T-helper 1 cell treated with Interleukin-12 subunit alpha and Interleukin-12 subunit beta and Interleukin-4 antibody, amounts not matched to agents 30 ng/mL and 1 ng/mL, for 36 hours (primary cell): ENCODE data around the gene SARDH. TPM values are rescaled to one million over a fixed set of nuclear protein-coding genes. Genes with fewer than 3 reads are reported as not detected.

Source experiments
- intact Hi-C: fragments of 100-400 bp; cut with micrococcal nuclease; formaldehyde crosslinking; loops from one replicate; pipeline ENCODE4 v1.15.1; 2024
- total RNA-seq: library from RNA; stranded (reverse); gene quantifications from 2 replicates; pipeline ENCODE4 v1.2.3, GENCODE V29; 2022

SARDH gene
- total RNA-seq, 1 donor from 2014 or later: 0.71 TPM

DNA sequence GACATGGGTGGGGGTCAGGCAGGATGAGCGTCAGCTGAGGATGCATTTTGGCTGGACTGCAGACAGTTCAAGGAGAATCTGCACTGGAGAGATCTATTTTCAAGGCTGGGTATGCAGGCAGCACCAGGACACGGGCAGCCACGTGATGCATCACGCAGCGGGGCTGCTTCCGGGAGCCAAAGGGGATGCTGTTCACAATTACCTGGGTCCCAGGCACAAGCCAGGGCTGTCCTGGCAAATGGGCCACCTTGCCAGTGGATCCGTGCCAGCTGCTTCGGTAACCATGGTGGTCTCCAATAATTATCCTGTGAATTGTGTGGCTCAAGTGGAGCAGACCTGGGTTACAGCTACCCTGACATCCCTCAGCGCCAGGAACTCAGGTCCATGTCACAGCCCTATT, 84.5 kb downstream of the SARDH start:
- intact Hi-C loops: no loop called here

DNA sequence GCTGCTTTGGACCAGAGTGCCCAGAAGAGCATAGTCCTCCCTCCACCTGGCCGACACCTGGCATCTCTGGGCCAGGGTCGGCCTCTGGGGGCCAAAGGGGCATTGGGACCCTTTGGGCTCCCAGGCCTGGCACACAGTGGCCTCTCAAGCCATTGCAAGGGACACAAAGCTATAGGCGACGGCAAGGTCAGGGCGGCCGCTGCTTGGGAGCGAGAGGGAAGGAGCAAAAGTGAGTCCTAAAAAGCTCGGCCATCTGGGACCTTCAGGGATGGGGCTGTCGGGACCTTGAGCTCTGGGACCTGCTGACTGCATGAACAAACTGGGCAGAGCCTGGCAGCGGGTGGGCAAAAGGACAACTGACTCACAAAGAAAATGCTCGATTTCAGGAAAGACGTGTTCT, 88.1 kb downstream of the SARDH start:
- intact Hi-C loops: no loop called here

DNA sequence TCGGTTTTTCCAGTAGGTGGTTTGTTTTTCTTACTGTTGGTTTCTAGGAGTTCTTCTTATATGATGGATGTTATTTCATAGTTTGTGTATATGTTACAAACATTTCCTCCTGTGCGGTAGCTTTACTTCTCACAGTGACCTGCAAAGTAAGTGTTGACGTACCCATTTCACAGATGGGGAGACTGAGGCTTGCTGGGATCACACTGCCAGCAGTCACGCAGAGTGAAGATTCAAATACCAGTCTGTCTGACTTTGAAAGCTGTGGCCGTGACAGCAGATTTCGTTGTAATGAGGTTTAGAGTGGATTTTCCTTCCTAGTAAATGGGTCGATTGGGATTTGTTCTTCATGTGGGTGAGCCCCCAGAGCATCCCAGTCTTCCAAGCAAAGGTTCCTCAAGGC, 89.0 kb downstream of the SARDH start:
- intact Hi-C loops: no loop called here

DNA sequence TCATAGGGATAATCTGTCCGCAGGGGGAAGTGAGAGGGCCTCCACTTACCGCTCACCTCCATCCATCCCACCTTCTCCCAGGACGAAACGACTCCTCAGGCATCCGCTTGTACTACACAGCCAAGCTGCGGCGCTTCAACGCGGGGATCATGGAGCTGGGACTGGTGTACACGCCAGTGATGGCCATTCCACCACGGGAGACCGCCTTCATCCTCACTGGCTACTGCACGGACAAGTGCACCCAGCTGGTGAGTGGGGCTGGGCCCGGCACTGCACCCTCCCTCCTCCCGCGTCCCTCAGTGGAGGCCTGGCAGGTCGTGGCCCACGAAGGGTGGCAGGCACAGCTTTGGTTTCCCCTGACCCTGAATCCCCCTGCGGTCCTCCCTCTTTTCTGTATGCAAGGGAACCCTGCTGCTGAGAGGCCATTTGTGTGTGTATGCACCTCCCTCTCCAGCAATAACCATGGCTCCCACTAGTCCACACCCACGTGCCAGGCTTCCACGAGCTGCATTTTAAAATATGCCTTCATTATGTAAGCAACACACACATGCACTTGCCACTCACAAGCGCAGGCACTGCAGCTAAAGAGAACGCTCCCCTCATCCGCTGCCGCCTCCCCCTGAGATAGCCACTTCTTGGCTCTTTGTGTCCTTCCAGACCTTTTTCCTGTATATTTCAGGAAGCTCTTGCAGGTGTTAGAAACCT, 90.2 kb downstream of the SARDH start:
- intact Hi-C loops: no loop called here

DNA sequence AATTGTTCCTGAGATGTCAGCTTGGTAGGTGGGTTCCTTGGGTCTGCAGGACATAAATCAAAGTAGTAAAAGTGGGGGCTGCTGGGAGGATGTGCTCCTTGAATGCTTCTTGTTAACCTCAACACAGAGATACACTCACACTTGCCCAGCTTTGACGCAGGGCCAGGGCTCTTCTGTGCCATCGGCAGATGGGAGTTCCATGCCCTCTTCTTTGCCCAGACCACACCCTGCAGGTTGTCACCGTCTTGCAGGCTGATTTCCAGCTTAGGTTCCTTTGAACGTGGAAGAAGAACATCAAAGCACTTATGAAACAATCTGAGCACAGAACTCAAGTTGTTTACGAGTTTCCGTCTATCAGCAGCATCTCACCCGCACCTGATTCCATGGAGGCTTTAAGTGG, 91.0 kb downstream of the SARDH start:
- intact Hi-C loops: no loop called here

- intact Hi-C loops: no loop called here
Measured at GRCh38 chr9:133645021-133645765, 93.0 kb downstream of the SARDH start.

- intact Hi-C loops: no loop called here
Measured at GRCh38 chr9:133643978-133644760, 94.0 kb downstream of the SARDH start.

DNA sequence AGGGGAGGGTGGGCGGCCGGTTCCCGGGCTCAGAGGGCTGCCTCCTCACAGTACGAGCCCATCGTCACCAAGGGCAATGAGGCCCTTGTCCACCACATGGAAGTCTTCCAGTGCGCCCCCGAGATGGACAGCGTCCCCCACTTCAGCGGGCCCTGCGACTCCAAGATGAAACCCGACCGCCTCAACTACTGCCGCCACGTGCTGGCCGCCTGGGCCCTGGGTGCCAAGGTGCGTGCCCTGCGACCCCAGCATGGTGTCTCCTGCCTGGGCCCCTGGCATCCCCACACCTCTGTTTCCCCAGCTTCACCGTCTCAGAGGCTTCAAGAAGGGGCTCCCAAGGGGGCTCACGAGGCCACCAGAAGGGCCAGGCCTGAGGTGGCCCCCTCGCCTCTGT, 94.8 kb downstream of the SARDH start:
- intact Hi-C loops: no loop called here

DNA sequence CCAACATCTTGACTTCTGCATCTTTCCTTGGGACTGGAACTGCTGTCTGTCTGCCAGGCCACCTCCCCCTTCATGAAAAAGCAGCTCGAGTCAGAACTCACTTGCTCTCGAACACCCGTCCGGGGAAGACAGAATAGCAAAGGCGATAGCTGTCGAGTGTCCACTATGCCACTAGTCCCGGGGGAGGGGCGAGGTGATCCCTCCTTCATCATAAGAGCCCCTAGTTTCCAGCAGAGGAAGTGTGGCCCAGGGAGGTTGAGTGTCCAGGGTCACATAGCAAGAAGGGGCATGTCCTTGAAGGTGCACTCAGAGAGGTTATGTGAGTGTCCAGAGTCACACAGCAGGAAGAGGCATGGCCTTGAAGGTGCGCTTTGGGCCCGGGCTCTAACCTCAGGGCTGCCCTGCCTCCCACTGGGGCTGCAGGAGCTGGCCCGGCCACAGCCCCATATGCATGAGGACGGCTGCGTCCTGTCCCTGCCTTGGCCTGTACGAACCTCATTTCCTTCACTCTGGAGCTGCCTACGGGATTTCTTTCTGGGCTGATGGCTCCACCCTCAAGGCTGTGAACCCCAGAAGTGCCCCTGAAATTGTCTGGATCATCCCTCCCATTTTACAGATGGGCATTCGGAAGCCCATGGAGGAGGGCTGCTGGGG, 95.3 kb downstream of the SARDH start:
- intact Hi-C loops: no loop called here

GRCh38 chr9:133641861-133642595, 96.1 kb downstream of the SARDH start:
- intact Hi-C loops: no loop called here

DNA sequence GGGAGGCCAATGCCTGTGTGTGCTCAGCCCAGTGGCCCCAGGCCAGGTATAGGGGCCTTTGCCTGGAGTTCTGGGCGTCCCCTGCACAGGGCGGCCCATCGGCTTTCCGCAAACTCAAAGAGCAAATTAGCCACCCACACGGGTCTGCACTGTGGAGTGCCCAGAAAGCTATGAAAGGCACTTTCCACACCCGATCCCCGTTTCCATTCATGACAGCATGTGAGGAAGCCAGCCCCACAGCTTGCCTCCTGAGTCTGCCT, 96.8 kb downstream of the SARDH start:
- intact Hi-C loops: no loop called here

GRCh38 chr9:133640580-133641395, 97.4 kb downstream of the SARDH start:
- intact Hi-C loops: no loop called here

GRCh38 chr9:133640160-133640559, 98.0 kb downstream of the SARDH start:
- intact Hi-C loops: no loop called here

GRCh38 chr9:133639613-133640012, 98.5 kb downstream of the SARDH start:
- intact Hi-C loops: no loop called here

- intact Hi-C loops: no loop called here
Measured at GRCh38 chr9:133638711-133639110, 99.4 kb downstream of the SARDH start.

DNA sequence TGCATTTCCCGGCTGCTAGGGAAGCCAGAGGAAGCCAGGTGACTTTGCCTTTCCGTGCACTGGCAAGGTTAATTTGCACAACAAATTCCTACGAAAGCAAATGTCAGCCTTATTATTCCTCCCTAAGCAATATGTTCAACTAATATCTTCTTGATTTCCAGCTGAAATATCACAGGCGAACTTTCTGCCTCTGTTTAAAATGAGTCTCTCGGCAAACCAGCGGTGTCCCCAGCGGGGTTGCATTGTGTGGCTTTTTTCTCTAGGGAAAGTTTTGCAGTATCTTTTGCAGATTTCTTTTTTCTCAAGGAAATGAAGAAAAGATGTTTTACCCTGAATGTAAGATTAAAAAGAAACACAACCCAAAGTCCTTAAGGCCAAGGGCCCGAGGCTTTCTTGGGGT, 100.1 kb downstream of the SARDH start:
- intact Hi-C loops: no loop called here

DNA sequence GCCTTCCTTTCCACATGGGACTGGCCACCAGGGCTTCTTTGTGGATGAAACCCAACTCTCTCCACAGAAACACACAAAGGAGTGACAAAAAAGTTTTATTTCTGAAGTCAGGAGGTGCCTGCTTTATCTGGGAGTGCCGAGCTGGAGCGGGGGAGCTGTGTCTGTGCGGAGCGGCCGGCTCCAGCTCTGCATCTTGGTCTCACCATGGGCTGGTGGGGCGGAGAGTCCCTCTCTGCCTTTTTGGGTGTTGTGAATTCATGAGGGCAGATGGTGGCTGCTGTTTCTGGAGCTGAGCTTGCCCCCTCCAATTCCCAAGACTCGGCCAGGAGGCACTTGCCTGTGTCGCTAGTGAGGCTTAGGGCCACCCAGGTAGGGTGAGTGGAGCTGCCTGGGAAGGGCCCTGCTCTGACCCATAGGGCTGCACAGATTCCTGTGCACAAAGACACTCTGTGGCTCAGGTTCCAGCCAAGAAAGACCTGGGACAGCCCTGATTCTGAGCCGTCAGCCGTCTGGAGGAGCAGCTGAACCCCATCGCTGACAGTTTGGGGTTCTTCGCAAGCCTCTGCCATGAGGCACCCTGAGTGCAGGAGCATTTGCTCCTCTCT, 100.6 kb downstream of the SARDH start:
- intact Hi-C loops: no loop called here

- intact Hi-C loops: no loop called here
Measured at GRCh38 chr9:133636902-133637301, 101.2 kb downstream of the SARDH start.

GRCh38 chr9:133635533-133636531, 102.3 kb downstream of the SARDH start, which contains the start of gene DBH:
TSS of gene DBH (plus strand) at chr9:133636363. CDS start at chr9:133636372, 9 bp downstream.
- intact Hi-C loops: no loop called here
